NCI-H1092 treated with DMSO at 0.1 percent for 48 hours (cell line): ENCODE data around the gene OR2A14.
"Not testable (repeated sequence)": the region's sequence is repeated elsewhere in the genome, so short reads cannot be mapped to it uniquely, and the experiment has no call there.

Experiments
- DNase-seq: peaks from one replicate; lab custom pipeline; 2025; lab: John Stamatoyannopoulos, UW

Gene OR2A14

GRCh38 chr7:144158861-144159260 lies 35.9 kb downstream of the OR2A14 start:
- no peak for DNase-seq

DNA sequence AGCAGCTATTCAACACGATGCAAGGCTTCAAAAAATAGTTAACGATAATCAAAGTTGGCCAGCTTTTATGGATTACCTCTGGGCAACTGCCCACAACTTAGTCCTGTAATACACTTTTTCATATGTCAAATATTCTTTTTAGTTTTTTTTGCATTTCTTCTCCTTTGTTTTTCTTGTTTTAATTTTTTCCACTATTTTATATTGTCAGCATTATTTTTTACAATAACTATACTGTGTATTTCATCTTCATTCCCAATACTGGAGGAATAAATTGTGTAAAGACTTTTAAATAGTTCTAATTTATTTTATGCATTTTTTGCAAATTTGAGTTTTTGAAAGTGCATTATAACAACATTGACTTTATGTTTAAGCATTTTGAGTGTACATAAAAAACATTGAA lies 41.8 kb downstream of the OR2A14 start:
- DNase-seq = no peak

DNA sequence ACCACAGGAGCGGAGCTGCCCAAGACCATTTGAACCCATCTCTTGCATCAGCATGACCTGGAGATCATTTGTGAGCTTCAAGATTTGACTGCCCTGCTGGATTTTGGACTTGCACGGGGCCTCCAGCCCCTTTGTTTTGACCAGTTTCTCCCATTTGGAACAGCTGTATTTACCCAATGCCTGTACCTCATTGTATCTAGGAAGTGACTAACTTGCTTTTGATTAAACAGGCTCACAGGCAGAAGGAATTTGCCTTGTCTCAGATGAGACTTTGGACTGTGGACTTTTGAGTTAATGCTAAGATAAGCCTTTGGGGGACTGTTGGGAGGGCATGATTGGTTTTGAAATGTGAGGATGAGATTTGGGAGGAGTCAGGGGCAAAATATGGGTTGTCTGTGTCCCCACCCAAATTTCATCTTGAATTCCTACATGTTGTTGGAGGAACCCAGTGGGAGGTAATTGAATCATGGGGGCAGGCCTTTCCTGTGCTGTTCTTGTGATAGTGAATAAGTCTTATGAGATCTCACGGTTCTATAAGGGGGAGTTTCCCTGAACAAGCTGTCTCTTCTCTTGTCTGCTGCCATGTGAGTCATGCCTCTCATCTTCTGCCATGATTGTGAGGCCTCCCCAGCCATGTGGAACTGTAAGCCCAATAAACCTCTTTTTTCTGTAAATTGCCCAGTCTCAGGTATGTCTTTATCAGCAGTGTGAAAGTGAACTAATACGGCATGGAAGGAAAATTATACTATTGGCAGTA lies 48.8 kb downstream of the OR2A14 start:
- DNase-seq = not testable (repeated sequence)

GRCh38 chr7:144174613-144175012 lies 51.6 kb downstream of the OR2A14 start:
- no peak for DNase-seq

DNA sequence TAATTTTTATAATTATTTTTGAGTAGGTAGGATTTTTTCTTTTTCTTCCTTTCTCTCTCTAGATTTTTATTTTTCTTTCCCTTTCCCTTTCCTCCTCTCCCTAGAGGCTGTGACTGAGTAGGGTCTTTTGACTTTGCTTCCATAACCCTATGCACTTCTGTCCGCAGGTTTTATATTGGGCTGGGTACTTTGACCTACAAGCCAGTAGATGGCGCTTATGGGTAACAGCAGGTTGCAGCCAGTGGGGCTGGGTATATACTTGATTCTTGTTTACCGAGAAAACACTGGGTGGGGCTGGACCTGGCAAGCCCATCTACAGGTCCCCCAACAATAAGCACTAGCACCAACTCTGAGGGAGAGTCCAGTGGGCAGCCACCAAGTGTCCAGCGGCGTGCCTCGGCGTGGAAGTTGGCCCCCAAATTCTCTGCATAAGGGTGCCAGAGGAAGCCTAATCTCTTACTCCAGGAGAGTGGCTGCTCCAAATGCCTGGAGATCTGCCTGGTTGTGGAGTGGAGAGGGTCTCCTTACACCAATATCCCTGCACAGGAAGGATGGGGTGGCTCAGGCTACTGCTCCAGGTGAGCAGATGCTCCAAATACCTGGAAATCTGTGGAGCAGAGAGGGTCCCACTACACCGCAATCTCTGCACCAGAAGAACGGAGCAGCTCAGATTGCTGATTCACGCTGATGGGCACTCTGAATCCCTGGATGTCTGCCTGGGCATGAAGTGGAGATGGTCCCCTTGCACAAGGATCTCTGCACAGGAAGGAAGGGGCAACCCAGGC lies 55.6 kb downstream of the OR2A14 start:
- DNase-seq = peak; percentile 6

DNA sequence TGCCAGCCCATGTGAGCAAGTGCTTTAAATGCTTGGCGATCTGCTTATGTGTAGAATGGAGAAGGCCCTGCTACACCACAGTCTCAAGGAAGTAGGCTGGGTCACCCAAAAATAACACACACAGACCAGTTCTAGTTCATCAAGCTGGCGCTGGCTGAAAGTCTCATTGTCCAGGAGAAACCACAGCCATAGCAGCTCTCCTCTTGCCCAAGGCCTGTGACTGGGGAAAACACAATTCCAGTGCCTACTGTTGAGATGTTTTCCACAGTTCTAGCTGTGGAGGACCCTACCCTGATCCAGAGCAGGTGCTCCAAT lies 56.1 kb downstream of the OR2A14 start:
- DNase-seq = not testable (repeated sequence)
